ENCODE results near the gene SAMD14.

SAMD14 gene

GRCh38 chr17:50168319-50168718 is 38.4 kb upstream of the SAMD14 start:
- Mint-ChIP-seq H3K4me3 (no peak overlapping the region), H3K4me1 (peaks cover 18% of the 10 kb centered on the region), H3K27ac (no peak overlapping the region), H3K9me3 (no peaks in the 10 kb centered on the region), H3K27me3 (no peaks in the 10 kb centered on the region), H3K36me3 (no peaks in the 10 kb centered on the region)

DNA sequence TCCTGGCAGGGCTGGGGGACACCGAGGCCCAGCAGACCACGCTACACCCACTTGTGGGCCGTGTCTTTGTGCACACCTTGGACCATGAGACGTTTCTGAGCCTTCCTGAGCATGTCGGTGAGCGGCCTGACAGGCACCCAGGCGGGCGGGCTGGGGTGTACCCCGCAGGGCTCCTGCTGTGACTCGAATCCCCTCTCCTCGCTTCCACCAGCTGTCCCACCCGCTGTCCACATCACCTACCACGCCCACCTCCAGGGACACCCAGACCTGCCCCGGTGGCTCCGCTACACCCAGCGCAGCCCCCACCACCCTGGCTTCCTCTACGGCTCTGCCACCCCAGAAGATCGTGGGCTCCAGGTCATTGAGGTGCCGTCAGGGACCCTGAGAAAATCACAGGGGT is 37.4 kb upstream of the SAMD14 start:
- Mint-ChIP-seq H3K4me3 (no peak overlapping the region), H3K27me3 (no peaks in the 10 kb centered on the region), H3K36me3 (no peaks in the 10 kb centered on the region), H3K27ac (no peak overlapping the region), H3K9me3 (no peaks in the 10 kb centered on the region), H3K4me1 (peaks cover 24% of the 10 kb centered on the region)

GRCh38 chr17:50166518-50167181 is 36.7 kb upstream of the SAMD14 start:
- Mint-ChIP-seq H3K4me1 (peaks cover 32% of the 10 kb centered on the region), H3K4me3 (no peak overlapping the region)

DNA sequence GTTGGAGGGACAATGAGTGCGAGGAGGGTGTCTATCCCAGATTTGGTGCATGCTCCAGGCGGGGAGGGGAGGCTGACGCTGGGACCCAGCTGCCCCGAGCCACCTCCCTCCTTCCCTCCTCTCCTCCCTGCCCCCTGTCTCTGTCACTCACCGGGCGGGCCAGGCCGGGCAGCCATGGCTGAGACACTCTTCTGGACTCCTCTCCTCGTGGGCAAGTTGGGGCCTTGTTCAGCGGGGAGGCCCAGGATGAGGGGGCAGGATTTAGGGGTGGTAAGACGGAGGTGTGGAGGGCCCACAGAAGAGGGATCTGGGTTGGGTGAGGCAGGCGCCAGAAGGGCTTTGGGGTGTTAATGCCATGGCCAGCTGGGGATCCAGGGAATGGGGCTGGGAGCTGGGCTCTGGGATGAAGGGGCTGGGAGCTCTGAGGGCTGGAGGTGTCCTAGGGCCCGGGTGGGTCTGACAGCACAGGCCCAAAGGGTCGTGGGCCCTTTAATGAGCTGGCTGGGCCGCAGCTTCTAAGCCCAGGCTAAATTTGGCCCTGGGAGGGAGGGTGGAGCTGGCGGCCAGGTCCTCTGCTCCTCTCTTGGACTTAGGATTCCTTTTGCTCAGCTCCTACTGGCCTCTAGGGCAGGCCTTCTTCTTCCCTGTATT is 36.0 kb upstream of the SAMD14 start, which contains the start of gene SGCA:
Gene SGCA, plus strand, starts transcription at position 139 of the 651 bp plus-strand sequence. Its CDS starts 36 bp downstream, at position 175.
- no peaks in the 10 kb centered on the region for H3K36me3 Mint-ChIP-seq
- peak within 1 kb of the TSS; percentile 26 for H3K27ac Mint-ChIP-seq
- H3K4me3 Mint-ChIP-seq: no peak within 1 kb of the TSS
- peaks cover 37% of the 10 kb centered on the region for H3K4me1 Mint-ChIP-seq
- no peaks in the 10 kb centered on the region for H3K9me3 Mint-ChIP-seq
- H3K27me3 Mint-ChIP-seq: no peaks in the 10 kb centered on the region

More at GRCh38 chr17:50166518-50167181, 36.7 kb upstream of the SAMD14 start:
- H3K27me3 Mint-ChIP-seq: no peaks in the 10 kb centered on the region
- no peaks in the 10 kb centered on the region for H3K9me3 Mint-ChIP-seq
- no peak overlapping the region for H3K27ac Mint-ChIP-seq
- no peaks in the 10 kb centered on the region for H3K36me3 Mint-ChIP-seq

DNA sequence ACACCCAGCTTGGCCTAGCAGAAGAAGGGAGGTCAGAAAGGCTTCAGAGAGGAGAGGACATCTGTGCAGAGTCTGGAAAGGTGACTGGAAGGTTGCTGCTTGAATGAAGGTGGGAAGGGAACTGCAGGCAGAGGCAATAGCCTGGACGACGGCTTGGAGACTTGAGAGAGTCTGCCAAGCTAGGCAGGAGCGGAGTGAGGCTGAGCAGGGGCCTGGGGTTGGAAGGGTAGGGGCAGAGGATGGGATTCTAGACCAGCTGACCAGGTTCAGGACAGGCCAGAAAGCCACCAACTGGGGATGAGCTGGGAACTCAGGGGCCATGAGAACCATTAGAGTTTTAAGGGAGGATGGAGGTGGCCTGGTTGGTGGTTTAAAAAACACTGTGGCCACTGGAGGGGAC is 35.5 kb upstream of the SAMD14 start:
- Mint-ChIP-seq H3K4me1 (peaks cover 39% of the 10 kb centered on the region), H3K27ac (peak overlapping the region; percentile 26), H3K36me3 (no peaks in the 10 kb centered on the region), H3K4me3 (no peak overlapping the region), H3K27me3 (no peaks in the 10 kb centered on the region), H3K9me3 (no peaks in the 10 kb centered on the region)

DNA sequence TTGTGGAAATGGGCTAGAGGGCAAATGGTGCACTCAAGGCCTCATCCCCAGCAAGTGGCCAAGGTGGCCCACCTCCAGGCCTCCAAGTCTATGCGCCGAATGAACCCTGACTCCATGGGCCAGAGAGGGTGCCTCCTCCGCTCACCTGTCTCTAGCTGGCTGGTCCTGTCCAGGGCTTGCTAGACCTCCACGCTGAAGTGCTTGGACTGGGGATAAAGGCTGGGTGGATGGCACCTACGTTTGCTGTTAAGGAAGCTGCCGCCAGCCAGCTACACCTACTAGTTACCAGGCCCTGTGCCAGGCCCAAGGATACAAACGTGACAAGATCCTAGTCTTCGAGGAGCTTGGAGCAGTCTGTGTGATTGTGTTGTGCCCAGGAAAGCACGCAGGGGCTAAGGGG is 35.1 kb upstream of the SAMD14 start:
- no peaks in the 10 kb centered on the region for H3K36me3 Mint-ChIP-seq
- no peak overlapping the region for H3K4me3 Mint-ChIP-seq
- no peaks in the 10 kb centered on the region for H3K9me3 Mint-ChIP-seq
- H3K27me3 Mint-ChIP-seq: no peaks in the 10 kb centered on the region
- peak overlapping the region; percentile 26 for H3K27ac Mint-ChIP-seq
- peaks cover 39% of the 10 kb centered on the region for H3K4me1 Mint-ChIP-seq

GRCh38 chr17:50164697-50164988 is 34.7 kb upstream of the SAMD14 start:
- Mint-ChIP-seq H3K4me1 (peaks cover 39% of the 10 kb centered on the region), H3K4me3 (no peak overlapping the region), H3K9me3 (no peaks in the 10 kb centered on the region), H3K27ac (no peak overlapping the region), H3K36me3 (no peaks in the 10 kb centered on the region), H3K27me3 (no peaks in the 10 kb centered on the region)

DNA sequence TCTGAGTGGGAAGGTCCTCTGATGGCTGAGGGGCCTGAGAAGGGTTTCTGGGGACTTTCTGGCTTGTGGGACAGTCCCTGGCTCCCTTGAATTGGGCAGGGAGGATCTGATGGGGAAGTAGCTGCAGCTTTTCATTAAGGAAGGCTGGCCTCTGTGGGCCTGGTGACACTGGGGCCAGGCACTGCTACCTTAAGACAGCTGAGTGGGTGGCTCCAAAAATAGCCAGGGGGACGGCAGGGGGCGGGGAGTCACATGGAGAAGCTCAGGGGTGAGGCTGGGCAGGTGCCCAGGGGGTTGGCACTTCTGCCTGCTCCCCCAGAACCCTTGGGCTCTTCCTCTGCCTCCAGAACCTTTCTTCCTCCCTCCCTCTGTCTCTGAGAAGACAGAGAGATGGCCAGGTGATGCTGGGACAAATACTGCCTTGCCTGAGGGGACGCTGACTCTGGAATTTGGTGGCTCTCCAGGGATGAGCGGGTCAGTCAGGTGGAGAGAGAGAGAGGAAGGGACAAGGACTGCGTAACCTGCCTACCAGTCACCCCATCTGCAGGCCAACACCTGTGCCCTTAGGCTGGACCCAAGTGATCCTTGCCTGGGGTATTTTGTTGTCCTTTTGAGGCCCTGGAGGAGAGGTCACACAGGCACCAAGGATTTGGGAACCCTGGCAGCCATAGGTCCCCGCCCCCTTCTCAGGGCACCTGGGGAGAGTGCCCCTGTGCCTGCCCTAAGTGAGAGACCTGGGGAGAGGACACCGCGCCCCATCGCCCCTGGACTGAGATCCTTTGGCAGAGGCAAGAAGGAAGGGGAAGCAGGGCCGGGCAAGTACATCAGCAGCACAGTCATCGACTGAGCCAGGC is 34.1 kb upstream of the SAMD14 start:
- H3K4me3 Mint-ChIP-seq: no peak overlapping the region
- peaks cover 35% of the 10 kb centered on the region for H3K4me1 Mint-ChIP-seq
- no peaks in the 10 kb centered on the region for H3K27me3 Mint-ChIP-seq

GRCh38 chr17:50162466-50163254 is 32.7 kb upstream of the SAMD14 start:
- peak overlapping the region; percentile 80 for H3K4me3 Mint-ChIP-seq
- H3K4me1 Mint-ChIP-seq: peaks cover 38% of the 10 kb centered on the region

More for the DNA sequence above, 34.1 kb upstream of the SAMD14 start:
- Mint-ChIP-seq H3K27ac (no peak overlapping the region), H3K36me3 (no peaks in the 10 kb centered on the region), H3K9me3 (no peaks in the 10 kb centered on the region)

DNA sequence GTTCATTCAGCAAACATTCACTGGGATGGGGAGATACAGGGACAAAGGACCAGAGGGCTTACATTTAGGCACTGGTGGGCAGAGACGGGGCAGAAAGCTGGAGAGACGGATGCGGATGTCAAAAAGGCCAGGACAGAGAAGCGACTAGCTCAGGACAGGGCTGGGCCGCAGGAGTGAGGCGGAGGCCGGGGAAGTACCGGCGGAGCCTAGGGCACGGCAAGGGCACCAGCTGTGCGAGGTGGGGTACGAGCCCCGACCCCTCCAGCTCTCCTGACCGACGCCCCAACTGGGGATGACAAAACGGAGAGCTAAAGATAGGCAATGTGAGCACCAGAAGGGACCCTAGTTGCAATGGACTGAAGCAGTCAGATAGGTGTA is 31.9 kb upstream of the SAMD14 start:
- Mint-ChIP-seq H3K27ac (peak overlapping the region; percentile 89), H3K36me3 (no peaks in the 10 kb centered on the region), H3K9me3 (no peaks in the 10 kb centered on the region), H3K4me3 (peak overlapping the region; percentile 80), H3K4me1 (peaks cover 38% of the 10 kb centered on the region), H3K27me3 (no peaks in the 10 kb centered on the region)

More at GRCh38 chr17:50162466-50163254, 32.7 kb upstream of the SAMD14 start:
- Mint-ChIP-seq H3K27ac (peak overlapping the region; percentile 66), H3K27me3 (no peaks in the 10 kb centered on the region), H3K36me3 (no peaks in the 10 kb centered on the region), H3K9me3 (no peaks in the 10 kb centered on the region)

- Mint-ChIP-seq H3K27me3 (no peaks in the 10 kb centered on the region), H3K36me3 (no peaks in the 10 kb centered on the region), H3K9me3 (no peaks in the 10 kb centered on the region), H3K4me3 (peak overlapping the region; percentile 80), H3K4me1 (peaks cover 38% of the 10 kb centered on the region), H3K27ac (peak overlapping the region; percentile 89)
Measured at GRCh38 chr17:50161023-50161910, 31.3 kb upstream of the SAMD14 start.

DNA sequence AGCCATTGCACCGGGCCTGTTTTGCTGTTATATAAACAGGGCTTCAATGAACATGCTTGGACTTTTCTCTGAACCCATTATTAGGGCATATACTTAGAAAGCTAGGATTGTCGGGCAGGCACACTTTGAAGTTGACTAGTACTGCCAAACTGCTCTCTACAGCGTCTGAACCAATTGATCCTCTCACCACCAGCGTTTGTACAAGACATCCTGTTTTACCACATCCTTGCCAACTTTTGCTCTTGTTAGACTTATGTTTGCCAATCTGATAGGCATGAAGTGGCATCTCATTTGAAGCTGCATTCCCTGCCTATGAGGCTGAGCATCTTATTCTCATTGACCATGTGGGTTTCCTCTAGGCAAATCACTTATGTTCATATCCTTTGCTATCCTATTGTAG is 27.9 kb upstream of the SAMD14 start:
- Mint-ChIP-seq H3K36me3 (no peaks in the 10 kb centered on the region), H3K4me1 (peaks cover 45% of the 10 kb centered on the region), H3K27me3 (no peaks in the 10 kb centered on the region), H3K4me3 (no peak overlapping the region), H3K9me3 (no peaks in the 10 kb centered on the region), H3K27ac (no peak overlapping the region)

GRCh38 chr17:50155115-50155819 is 25.3 kb upstream of the SAMD14 start:
- Mint-ChIP-seq H3K4me1 (peaks cover 33% of the 10 kb centered on the region), H3K9me3 (no peaks in the 10 kb centered on the region), H3K27me3 (no peaks in the 10 kb centered on the region), H3K36me3 (no peaks in the 10 kb centered on the region), H3K27ac (peak overlapping the region; percentile 23), H3K4me3 (no peak overlapping the region)

- no peak overlapping the region for H3K4me3 Mint-ChIP-seq
- no peaks in the 10 kb centered on the region for H3K9me3 Mint-ChIP-seq
- H3K4me1 Mint-ChIP-seq: peaks cover 33% of the 10 kb centered on the region
- H3K27ac Mint-ChIP-seq: peak overlapping the region; percentile 23
- no peaks in the 10 kb centered on the region for H3K27me3 Mint-ChIP-seq
- H3K36me3 Mint-ChIP-seq: no peaks in the 10 kb centered on the region
Measured at GRCh38 chr17:50154604-50155003, 24.6 kb upstream of the SAMD14 start.
